Keratinocyte (primary cell): ENCODE results near the gene ATP6V0A1. TPM values are rescaled to one million over a fixed set of nuclear protein-coding genes. Genes with fewer than 3 reads are reported as not detected.

ENCODE experiments used
- DNase-seq: peaks from one replicate; pipeline ENCODE4 v3.0.0-alpha.2; 2011; ENCODE audit warnings: low read depth, missing footprints, low spot score
- FAIRE-seq: peaks from 2 replicates; lab custom pipeline; 2011; peaks lifted over from hg19 to GRCh38; lab: Jason Lieb, UNC
- H2AFZ ChIP-seq: 2 replicates; pipeline ENCODE4 v1.6.0; 2012; ENCODE audit warnings: low read length, control low read depth, inconsistent platforms; ENCODE audit not compliant: control insufficient read depth
- H3K27ac ChIP-seq: 2 replicates; pipeline ENCODE4 v1.5.1; 2011; ENCODE audit warnings: low read length; ENCODE audit not compliant: control insufficient read depth, insufficient read depth
- H3K27me3 ChIP-seq: 3 replicates; pipeline ENCODE4 v1.6.0; 2011; ENCODE audit warnings: low read length; ENCODE audit not compliant: control insufficient read depth, insufficient read depth; ENCODE audit errors: extremely low read depth
- H3K36me3 ChIP-seq, 2 experiments: 2 replicates in 1 of 2; 3 replicates in 1 of 2; pipeline ENCODE4 v1.5.1; 2011; ENCODE audit warnings: low read length in 2 of 2, mild to moderate bottlenecking in 1 of 2; ENCODE audit not compliant: control insufficient read depth in 2 of 2, insufficient read depth in 2 of 2; ENCODE audit errors: extremely low read depth in 1 of 2
- H3K4me1 ChIP-seq: 3 replicates; pipeline ENCODE4 v1.5.1; 2011; ENCODE audit warnings: low read length; ENCODE audit not compliant: control insufficient read depth, insufficient read depth; ENCODE audit errors: extremely low read depth
- H3K4me2 ChIP-seq: 3 replicates; pipeline ENCODE4 v1.6.0; 2011; ENCODE audit warnings: low read depth, low read length; ENCODE audit not compliant: control insufficient read depth, insufficient read depth; ENCODE audit errors: extremely low read depth
- H3K4me3 ChIP-seq, 3 experiments: fragments of 200-600 bp in 1 of 3; sonication (generic) in 1 of 3; 2 replicates in 2 of 3; 3 replicates in 1 of 3; pipeline ENCODE4 v1.5.1; 2011 to 2016; ENCODE audit warnings: low read length in 3 of 3, mild to moderate bottlenecking in 3 of 3, control low read depth in 2 of 3, inconsistent platforms in 1 of 3, low read depth in 1 of 3, mixed read lengths in 1 of 3, mixed run types in 1 of 3, moderate library complexity in 1 of 3; ENCODE audit not compliant: control insufficient read depth in 2 of 3, insufficient read depth in 2 of 3; ENCODE audit errors: extremely low read depth in 1 of 3
- H3K79me2 ChIP-seq: 2 replicates; pipeline ENCODE4 v1.6.0; 2012; ENCODE audit warnings: low read length; ENCODE audit not compliant: control insufficient read depth, insufficient read depth
- H3K9ac ChIP-seq: 3 replicates; pipeline ENCODE4 v1.6.0; 2011; ENCODE audit warnings: low read length; ENCODE audit not compliant: control insufficient read depth, insufficient read depth; ENCODE audit errors: extremely low read depth
- H3K9me1 ChIP-seq: 3 replicates; pipeline ENCODE4 v1.6.0; 2011; ENCODE audit warnings: low read length; ENCODE audit not compliant: control insufficient read depth, insufficient read depth; ENCODE audit errors: extremely low read depth
- H3K9me3 ChIP-seq: 2 replicates; pipeline ENCODE4 v1.5.1; 2012; ENCODE audit warnings: low read depth, low read length; ENCODE audit not compliant: control insufficient read depth
- H4K20me1 ChIP-seq: 3 replicates; pipeline ENCODE4 v1.6.0; 2011; ENCODE audit warnings: low read length; ENCODE audit not compliant: control insufficient read depth, insufficient read depth; ENCODE audit errors: extremely low read depth
- EZH2 ChIP-seq: IDR thresholded peaks from one replicate; pipeline ENCODE4 v1.6.1; 2012; ENCODE audit warnings: inconsistent platforms, mild to moderate bottlenecking, low read length, moderate library complexity
- dilution Hi-C: fragments of 300-500 bp; cut with MboI; formaldehyde crosslinking; loops from one replicate; pipeline ENCODE4 v1.7.0; 2020; ENCODE audit warnings: low sequenced_read_pairs; ENCODE audit not compliant: extremely low pct_ligation_motif_present
- polyA plus RNA-seq, 5 experiments: library from polyadenylated mRNA; depleted of rRNA in 3 of 5; stranded (reverse) in 3 of 5; stranded (forward) in 1 of 5; unstranded in 1 of 5; fragments of >200 nt; gene quantifications; 1 replicate in 1 of 5; 2 replicates in 3 of 5; 3 replicates in 1 of 5; pipeline versions ENCODE4 v1.2.1 to v1.2.3, GENCODE V29; 2011 to 2012; ENCODE audit warnings: missing spikeins in 2 of 5, low read depth in 1 of 5, low replicate concordance in 1 of 5
- TF ChIP-seq, protein P1 (sequence below), 3 experiments: IDR thresholded peaks in 1 of 3; conservative IDR thresholded peaks in 1 of 3; optimal IDR thresholded peaks in 1 of 3; 2 replicates in 2 of 3; 3 replicates in 1 of 3; pipeline versions ENCODE3 to v1.5.1; 2011; ENCODE audit warnings: low read length in 3 of 3, mild to moderate bottlenecking in 3 of 3, moderate library complexity in 2 of 3, control low read depth in 1 of 3, inconsistent platforms in 1 of 3; ENCODE audit not compliant: insufficient read depth in 2 of 3; ENCODE audit errors: extremely low read depth in 1 of 3

ATP6V0A1 gene
- polyA plus RNA-seq, 1 donor (not counting 4 experiments of a cell fraction or from before 2014, with no cell fraction given): 24.0 TPM

DNA sequence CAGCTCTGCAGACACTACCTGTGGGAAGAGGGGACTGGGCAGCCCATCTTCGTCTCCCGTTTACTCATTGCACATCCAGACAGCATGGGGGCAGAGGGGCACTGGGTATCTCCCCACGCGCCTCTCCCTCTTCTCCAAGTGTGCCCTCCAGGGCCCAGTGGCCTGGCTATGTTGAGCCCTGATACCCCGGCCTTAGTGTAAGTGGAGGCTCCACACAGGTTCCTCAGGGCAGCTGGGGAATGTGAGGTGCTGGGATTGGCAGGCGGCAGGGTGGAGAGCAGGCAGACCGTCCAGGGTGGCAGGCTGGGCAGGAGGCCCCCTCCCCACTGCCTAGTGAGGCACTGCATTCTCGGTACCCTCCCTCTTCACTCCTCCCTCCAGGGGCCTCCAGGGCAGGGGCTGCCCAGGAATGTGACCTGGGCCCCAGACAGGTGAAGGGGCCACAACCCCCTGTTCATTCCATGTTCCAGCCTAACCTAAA, 64.2 kb downstream of the ATP6V0A1 start:
- FAIRE-seq (no peak), DNase-seq (no peak)
- Histone ChIP-seq H3K79me2 (no peaks in the 10 kb centered on the region), H3K27me3 (no peaks in the 10 kb centered on the region), H3K9me1 (no peaks in the 10 kb centered on the region), H3K36me3 (peaks cover 0 to 3% of the 10 kb centered on the region in 2 experiments), H3K4me2 (no peak overlapping the region), H3K9me3 (no peaks in the 10 kb centered on the region), H3K4me3 (no peak overlapping the region), H4K20me1 (no peaks in the 10 kb centered on the region), H3K9ac (no peak overlapping the region), H3K27ac (no peak overlapping the region), H3K4me1 (peaks cover 52% of the 10 kb centered on the region), H2AFZ (no peak overlapping the region)
- TF ChIP-seq EZH2: no peak
- TF ChIP-seq, protein P1, sequence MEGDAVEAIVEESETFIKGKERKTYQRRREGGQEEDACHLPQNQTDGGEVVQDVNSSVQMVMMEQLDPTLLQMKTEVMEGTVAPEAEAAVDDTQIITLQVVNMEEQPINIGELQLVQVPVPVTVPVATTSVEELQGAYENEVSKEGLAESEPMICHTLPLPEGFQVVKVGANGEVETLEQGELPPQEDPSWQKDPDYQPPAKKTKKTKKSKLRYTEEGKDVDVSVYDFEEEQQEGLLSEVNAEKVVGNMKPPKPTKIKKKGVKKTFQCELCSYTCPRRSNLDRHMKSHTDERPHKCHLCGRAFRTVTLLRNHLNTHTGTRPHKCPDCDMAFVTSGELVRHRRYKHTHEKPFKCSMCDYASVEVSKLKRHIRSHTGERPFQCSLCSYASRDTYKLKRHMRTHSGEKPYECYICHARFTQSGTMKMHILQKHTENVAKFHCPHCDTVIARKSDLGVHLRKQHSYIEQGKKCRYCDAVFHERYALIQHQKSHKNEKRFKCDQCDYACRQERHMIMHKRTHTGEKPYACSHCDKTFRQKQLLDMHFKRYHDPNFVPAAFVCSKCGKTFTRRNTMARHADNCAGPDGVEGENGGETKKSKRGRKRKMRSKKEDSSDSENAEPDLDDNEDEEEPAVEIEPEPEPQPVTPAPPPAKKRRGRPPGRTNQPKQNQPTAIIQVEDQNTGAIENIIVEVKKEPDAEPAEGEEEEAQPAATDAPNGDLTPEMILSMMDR (optimal IDR thresholded peaks at IDR 0.05 in 1 of 3, IDR thresholded peaks at IDR 0.05 in 1 of 3, conservative IDR thresholded peaks at IDR 0.05 in 1 of 3; ENCODE audit: extremely low read depth in 1 of 3, insufficient read depth in 2 of 3, low read length in 3 of 3): no peak
- dilution Hi-C loops: loop anchor here (25.0 kb wide), 1 partner anchor 211 kb away; no protein-coding TSS in a partner anchor

DNA sequence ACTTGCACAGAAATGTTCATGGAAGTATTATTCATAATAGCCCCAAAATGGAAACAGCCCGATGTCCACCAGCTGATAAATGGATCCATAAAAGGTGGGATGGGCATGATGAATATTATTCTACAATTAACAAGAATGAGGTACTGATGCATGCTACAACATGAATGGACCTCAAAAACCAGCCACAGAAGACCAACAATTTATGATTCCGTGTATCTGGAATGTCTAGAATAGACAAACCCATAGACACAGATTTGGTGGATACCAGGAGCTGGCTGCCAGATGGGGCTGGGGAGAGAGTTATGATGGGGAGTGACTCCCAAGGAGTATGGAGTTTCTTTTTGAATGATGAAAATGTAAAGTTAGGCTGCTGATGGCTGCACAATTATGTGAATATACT, 66.5 kb downstream of the ATP6V0A1 start:
- FAIRE-seq (peak; percentile 48), DNase-seq (peak; percentile 87)
- Histone ChIP-seq H3K27me3 (no peaks in the 10 kb centered on the region), H3K36me3 (peaks cover 0 to 3% of the 10 kb centered on the region in 2 experiments), H3K79me2 (no peaks in the 10 kb centered on the region), H3K9me3 (no peaks in the 10 kb centered on the region), H2AFZ (no peak overlapping the region), H3K9me1 (no peaks in the 10 kb centered on the region), H3K4me2 (peak overlapping the region; percentile 46), H3K27ac (peak overlapping the region; percentile 34), H4K20me1 (no peaks in the 10 kb centered on the region), H3K9ac (no peak overlapping the region), H3K4me1 (peaks cover 34% of the 10 kb centered on the region), H3K4me3 (no peak overlapping the region)
- TF ChIP-seq, protein P1 (optimal IDR thresholded peaks at IDR 0.05 in 1 of 3, IDR thresholded peaks at IDR 0.05 in 1 of 3, conservative IDR thresholded peaks at IDR 0.05 in 1 of 3; ENCODE audit: extremely low read depth in 1 of 3, insufficient read depth in 2 of 3, low read length in 3 of 3): no peak
- no peak for TF ChIP-seq EZH2
- dilution Hi-C loops: no loop called here
